ENCODE data around the gene PPAN.
A peak's percentile ranks its signal among the peaks of the same experiment; 100 is the strongest.

PPAN gene

GRCh38 chr19:10106100-10106936 lies at the start of gene PPAN:
Gene PPAN, plus strand, starts transcription at chr19:10106362. Its CDS starts 33 bp downstream, at chr19:10106395.
- DNase-seq, result peak; percentile 97

GRCh38 chr19:10061717-10062310 lies 44.3 kb upstream of the PPAN start:
- no peak for DNase-seq

- DNase-seq, result no peak
These were observed 38.0 kb upstream of the PPAN start for GRCh38 chr19:10068205-10068604.

- no peak for DNase-seq
These were observed 37.1 kb upstream of the PPAN start for GRCh38 chr19:10069046-10069445.

GRCh38 chr19:10070730-10071446 lies 35.3 kb upstream of the PPAN start:
- no peak for DNase-seq

- no peak for DNase-seq
These were observed 32.0 kb upstream of the PPAN start for GRCh38 chr19:10074153-10074552.

GRCh38 chr19:10076535-10076934 lies 29.6 kb upstream of the PPAN start:
- DNase-seq, result no peak

- no peak for DNase-seq
These were observed 27.8 kb upstream of the PPAN start for GRCh38 chr19:10078329-10078728.

GRCh38 chr19:10079031-10079453 lies 27.1 kb upstream of the PPAN start:
- DNase-seq, result no peak

GRCh38 chr19:10083911-10084310 lies 22.3 kb upstream of the PPAN start:
- DNase-seq, result no peak

- no peak for DNase-seq
These were observed 21.4 kb upstream of the PPAN start for GRCh38 chr19:10084803-10085202.

- DNase-seq, result peak; percentile 68
These were observed 20.2 kb upstream of the PPAN start, which contains the start of gene SHFL for GRCh38 chr19:10085641-10086590. Gene SHFL, plus strand, starts transcription at chr19:10086317. Its CDS starts 111 bp downstream, at chr19:10086428.

- no peak for DNase-seq
These were observed 19.5 kb upstream of the PPAN start for GRCh38 chr19:10086591-10087192.

- no peak for DNase-seq
These were observed 18.7 kb upstream of the PPAN start for GRCh38 chr19:10087296-10088061.

GRCh38 chr19:10088949-10089554 lies 17.1 kb upstream of the PPAN start:
- DNase-seq, result no peak

- DNase-seq, result no peak
These were observed 16.3 kb upstream of the PPAN start for GRCh38 chr19:10089801-10090375.

GRCh38 chr19:10091370-10091687 lies 14.8 kb upstream of the PPAN start:
- no peak for DNase-seq

- DNase-seq, result no peak
These were observed 14.1 kb upstream of the PPAN start for GRCh38 chr19:10091895-10092641.

- DNase-seq, result no peak
These were observed 13.4 kb upstream of the PPAN start for GRCh38 chr19:10092648-10093294.
